NCI-H1436 (cell line): ENCODE data around the gene ZIC4.

Source experiments
- DNase-seq: peaks from one replicate; lab custom pipeline; 2025; lab: John Stamatoyannopoulos, UW

ZIC4 gene

GRCh38 chr3:147406028-147406931, at the start of gene ZIC4:
TSS of gene ZIC4 (minus strand) at chr3:147406543. CDS start at chr3:147402797, 3,746 bp downstream.
- DNase-seq: no peak

GRCh38 chr3:147449669-147450068, 43.3 kb upstream of the ZIC4 start:
- no peak for DNase-seq

- DNase-seq: no peak
Observed at GRCh38 chr3:147447224-147447623, 40.9 kb upstream of the ZIC4 start.

- DNase-seq: no peak
Observed at GRCh38 chr3:147431751-147432150, 25.4 kb upstream of the ZIC4 start.

- DNase-seq: no peak
Observed at GRCh38 chr3:147428754-147429153, 22.4 kb upstream of the ZIC4 start.

GRCh38 chr3:147428326-147428725, 22.0 kb upstream of the ZIC4 start:
- no peak for DNase-seq

- DNase-seq: no peak
Observed at GRCh38 chr3:147427746-147428145, 21.4 kb upstream of the ZIC4 start.

- no peak for DNase-seq
Observed at GRCh38 chr3:147426931-147427330, 20.6 kb upstream of the ZIC4 start.

- DNase-seq: no peak
Observed at GRCh38 chr3:147425388-147425850, 19.1 kb upstream of the ZIC4 start.

- no peak for DNase-seq
Observed at GRCh38 chr3:147424581-147425387, 18.4 kb upstream of the ZIC4 start.

- no peak for DNase-seq
Observed at GRCh38 chr3:147423798-147424580, 17.6 kb upstream of the ZIC4 start.

- DNase-seq: no peak
Observed at GRCh38 chr3:147423537-147423797, 17.1 kb upstream of the ZIC4 start.

- no peak for DNase-seq
Observed at GRCh38 chr3:147422601-147423536, 16.5 kb upstream of the ZIC4 start.

- DNase-seq: no peak
Observed at GRCh38 chr3:147422196-147422595, 15.9 kb upstream of the ZIC4 start.

GRCh38 chr3:147421184-147421912, 15.0 kb upstream of the ZIC4 start:
- no peak for DNase-seq

GRCh38 chr3:147420353-147421183, 14.2 kb upstream of the ZIC4 start:
- DNase-seq: no peak

- DNase-seq: no peak
Observed at GRCh38 chr3:147419781-147420224, 13.5 kb upstream of the ZIC4 start.

GRCh38 chr3:147418808-147419701, 12.7 kb upstream of the ZIC4 start:
- DNase-seq: no peak
